IPS-20b (cell line): ENCODE data around the gene ST3GAL2.
A peak's percentile ranks its signal among the peaks of the same experiment; 100 is the strongest.
"Not testable (repeated sequence)": the region's sequence is repeated elsewhere in the genome, so short reads cannot be mapped to it uniquely, and the experiment has no call there.

Experiments
- H3K27ac ChIP-seq: one replicate; pipeline ENCODE4 v1.5.1; 2013; ENCODE audit warnings: low read length
- H3K27me3 ChIP-seq: 2 replicates; pipeline ENCODE4 v1.6.1; 2013; ENCODE audit warnings: mild to moderate bottlenecking, low read length, inconsistent platforms; ENCODE audit not compliant: insufficient read depth
- H3K36me3 ChIP-seq: 2 replicates; pipeline ENCODE4 v1.6.1; 2013; ENCODE audit warnings: low read depth, mild to moderate bottlenecking, inconsistent platforms, low read length, moderate library complexity; ENCODE audit not compliant: insufficient read depth
- H3K4me1 ChIP-seq: 2 replicates; pipeline ENCODE4 v1.6.1; 2013; ENCODE audit warnings: mild to moderate bottlenecking, control low read depth, inconsistent platforms, low read length, moderate library complexity; ENCODE audit not compliant: insufficient read depth
- H3K4me3 ChIP-seq: 2 replicates; pipeline ENCODE4 v1.5.1; 2013; ENCODE audit warnings: mild to moderate bottlenecking, low read length, inconsistent platforms
- H3K9ac ChIP-seq: 2 replicates; pipeline ENCODE4 v1.6.1; 2013; ENCODE audit warnings: low read depth, mild to moderate bottlenecking, inconsistent platforms, low read length, moderate library complexity
- H3K9me3 ChIP-seq: 2 replicates; pipeline ENCODE4 v1.6.1; 2013; ENCODE audit warnings: mild to moderate bottlenecking, low read depth, low read length, inconsistent platforms; ENCODE audit not compliant: insufficient read depth

ST3GAL2 gene

GRCh38 chr16:70390774-70391173 is 48.1 kb downstream of the ST3GAL2 start:
- H3K27me3 ChIP-seq = no peaks in the 10 kb centered on the region
- no peak overlapping the region for H3K9ac ChIP-seq
- H3K4me1 ChIP-seq = no peaks in the 10 kb centered on the region
- no peaks in the 10 kb centered on the region for H3K9me3 ChIP-seq
- H3K27ac ChIP-seq = no peak overlapping the region
- no peak overlapping the region for H3K4me3 ChIP-seq
- peaks cover 39% of the 10 kb centered on the region for H3K36me3 ChIP-seq

GRCh38 chr16:70388006-70388680 is 50.8 kb downstream of the ST3GAL2 start:
- Histone ChIP-seq H3K9ac (no peak overlapping the region), H3K27me3 (no peaks in the 10 kb centered on the region), H3K9me3 (no peaks in the 10 kb centered on the region), H3K36me3 (peaks cover 21% of the 10 kb centered on the region), H3K4me3 (no peak overlapping the region), H3K4me1 (no peaks in the 10 kb centered on the region), H3K27ac (no peak overlapping the region)

GRCh38 chr16:70386289-70386986 is 52.5 kb downstream of the ST3GAL2 start:
- H3K36me3 ChIP-seq = peaks cover 23% of the 10 kb centered on the region
- not testable (repeated sequence) for H3K9ac ChIP-seq, H3K27me3 ChIP-seq, H3K27ac ChIP-seq, H3K4me1 ChIP-seq, H3K9me3 ChIP-seq, H3K4me3 ChIP-seq

GRCh38 chr16:70383421-70383960 is 55.4 kb downstream of the ST3GAL2 start:
- no peaks in the 10 kb centered on the region for H3K4me1 ChIP-seq
- H3K4me3 ChIP-seq = no peak overlapping the region
- H3K36me3 ChIP-seq = peaks cover 22% of the 10 kb centered on the region
- no peak overlapping the region for H3K9ac ChIP-seq
- H3K27ac ChIP-seq = no peak overlapping the region
- no peaks in the 10 kb centered on the region for H3K27me3 ChIP-seq
- H3K9me3 ChIP-seq = no peaks in the 10 kb centered on the region

- H3K9ac ChIP-seq = peak overlapping the region; percentile 79
- peak overlapping the region; percentile 97 for H3K4me3 ChIP-seq
- H3K27me3 ChIP-seq = no peaks in the 10 kb centered on the region
- H3K9me3 ChIP-seq = no peaks in the 10 kb centered on the region
- peaks cover 17% of the 10 kb centered on the region for H3K36me3 ChIP-seq
- peak overlapping the region; percentile 63 for H3K27ac ChIP-seq
- no peaks in the 10 kb centered on the region for H3K4me1 ChIP-seq
These were observed 57.1 kb downstream of the ST3GAL2 start for GRCh38 chr16:70381604-70382342.

GRCh38 chr16:70380919-70381603 is 57.8 kb downstream of the ST3GAL2 start:
- Histone ChIP-seq H3K27me3 (no peaks in the 10 kb centered on the region), H3K4me3 (peak overlapping the region; percentile 97), H3K36me3 (peaks cover 18% of the 10 kb centered on the region), H3K9me3 (no peaks in the 10 kb centered on the region), H3K4me1 (no peaks in the 10 kb centered on the region), H3K9ac (peak overlapping the region; percentile 98), H3K27ac (peak overlapping the region; percentile 93)

DNA sequence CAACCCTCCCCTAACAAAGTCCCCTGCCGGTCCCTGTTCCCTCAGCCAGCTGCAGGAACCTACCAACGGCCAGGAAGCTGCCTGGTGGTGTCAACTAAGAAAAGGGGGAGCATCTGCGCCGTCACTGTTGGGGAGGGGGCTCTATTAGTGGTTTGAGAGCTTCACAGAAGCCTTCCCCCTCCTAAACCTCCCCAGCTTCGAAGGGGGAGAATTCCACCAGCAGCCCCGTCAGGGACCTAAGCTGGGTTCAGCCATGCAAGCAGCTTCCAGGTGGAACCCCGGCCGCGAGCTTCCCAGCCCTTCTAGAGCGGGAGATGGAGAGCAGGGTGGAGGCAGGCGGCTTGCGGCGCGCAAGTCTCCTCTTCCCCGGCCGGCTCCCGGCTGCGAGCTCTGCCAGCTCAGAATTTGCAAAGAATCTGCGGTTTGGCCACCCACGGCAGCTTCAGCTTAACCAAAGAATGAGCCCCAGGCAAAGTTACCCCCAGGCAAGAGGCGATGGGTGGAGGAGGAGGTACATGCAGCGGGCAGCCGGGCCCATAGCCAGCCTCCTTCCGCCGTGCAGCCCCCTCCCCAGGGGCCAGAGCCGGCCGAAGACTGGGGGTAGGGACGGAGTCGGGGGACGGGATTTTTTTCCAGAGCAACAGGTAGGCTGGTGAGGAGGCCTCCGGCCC is 58.5 kb downstream of the ST3GAL2 start:
- Histone ChIP-seq H3K36me3 (peaks cover 25% of the 10 kb centered on the region), H3K4me3 (peak overlapping the region; percentile 97), H3K4me1 (no peaks in the 10 kb centered on the region), H3K27me3 (no peaks in the 10 kb centered on the region), H3K9me3 (no peaks in the 10 kb centered on the region), H3K27ac (peak overlapping the region; percentile 93), H3K9ac (peak overlapping the region; percentile 98)

GRCh38 chr16:70378869-70379493 is 59.9 kb downstream of the ST3GAL2 start:
- Histone ChIP-seq H3K27ac (no peak overlapping the region), H3K4me1 (no peaks in the 10 kb centered on the region), H3K9me3 (no peaks in the 10 kb centered on the region), H3K36me3 (peaks cover 39% of the 10 kb centered on the region), H3K4me3 (no peak overlapping the region), H3K27me3 (no peaks in the 10 kb centered on the region), H3K9ac (no peak overlapping the region)

DNA sequence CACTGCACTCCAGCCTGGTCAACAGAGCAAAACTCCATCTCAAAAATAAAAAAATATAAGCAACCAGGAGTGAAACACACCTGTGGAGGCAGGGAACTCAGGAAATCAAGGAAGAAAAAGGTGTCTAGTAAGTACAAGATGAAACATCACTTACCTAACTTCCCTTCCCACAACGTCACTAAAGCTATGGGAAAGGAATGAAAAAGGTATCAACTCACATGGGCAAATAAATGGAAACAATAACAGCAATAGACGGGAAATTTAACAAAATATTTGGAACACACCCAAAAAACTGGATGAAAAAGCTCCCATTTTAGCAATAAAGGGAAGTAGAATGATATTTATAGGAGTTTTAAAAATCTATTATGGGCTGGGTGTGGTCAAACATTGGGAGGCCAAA is 61.1 kb downstream of the ST3GAL2 start:
- peaks cover 48% of the 10 kb centered on the region for H3K36me3 ChIP-seq
- no peak overlapping the region for H3K27ac ChIP-seq
- no peaks in the 10 kb centered on the region for H3K27me3 ChIP-seq
- H3K4me3 ChIP-seq = no peak overlapping the region
- H3K9me3 ChIP-seq = no peaks in the 10 kb centered on the region
- H3K9ac ChIP-seq = no peak overlapping the region
- H3K4me1 ChIP-seq = no peaks in the 10 kb centered on the region

DNA sequence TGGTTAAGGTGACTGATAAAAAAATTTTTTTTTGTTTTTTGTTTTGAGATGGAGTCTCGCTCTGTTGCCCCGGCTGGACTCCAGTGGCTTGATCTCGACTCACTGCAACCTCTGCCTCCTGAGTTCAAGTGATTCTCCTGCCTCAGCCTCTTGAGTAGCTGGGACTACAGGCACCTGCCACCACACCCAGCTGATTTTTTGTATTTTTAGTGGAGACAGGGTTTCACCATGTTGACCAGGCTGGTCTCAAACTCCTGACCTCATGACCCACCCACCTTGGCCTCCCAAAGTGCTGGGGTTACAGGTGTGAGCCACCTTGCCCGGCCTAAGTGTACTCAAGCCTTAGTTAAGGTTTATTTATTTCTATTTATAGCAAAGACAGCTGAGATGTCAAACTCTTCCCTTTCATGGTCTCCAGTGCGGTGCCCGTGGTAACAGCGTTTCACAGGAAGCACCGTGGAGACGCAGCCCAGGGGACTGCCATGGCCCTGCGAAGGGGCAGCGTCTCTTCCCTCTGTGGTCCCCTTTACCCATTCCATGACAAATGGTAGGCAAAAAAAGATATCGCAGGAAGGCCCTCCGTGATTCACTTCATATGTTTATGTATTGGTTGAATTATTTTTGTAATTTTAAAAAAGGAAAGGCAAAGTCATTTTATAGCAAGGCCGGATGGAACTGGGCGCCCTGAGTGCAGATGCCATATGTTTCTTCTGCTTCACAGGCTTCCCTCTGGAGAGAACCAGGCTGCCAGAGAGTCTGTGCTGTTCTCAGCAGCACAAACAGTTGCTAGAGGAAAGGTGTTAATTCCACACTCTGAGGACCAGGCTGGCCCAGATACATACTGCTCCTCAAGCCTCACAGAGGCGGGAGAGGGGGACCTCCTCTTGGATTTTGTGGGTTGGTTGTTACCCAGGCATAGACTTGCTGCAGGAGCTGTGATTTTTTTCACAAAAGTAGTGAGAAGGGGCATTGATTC is 63.0 kb downstream of the ST3GAL2 start:
- peaks cover 59% of the 10 kb centered on the region for H3K36me3 ChIP-seq
- H3K27me3 ChIP-seq = no peaks in the 10 kb centered on the region
- no peaks in the 10 kb centered on the region for H3K9me3 ChIP-seq
- no peak overlapping the region for H3K9ac ChIP-seq
- H3K27ac ChIP-seq = no peak overlapping the region
- no peaks in the 10 kb centered on the region for H3K4me1 ChIP-seq
- no peak overlapping the region for H3K4me3 ChIP-seq
